GM12873 (cell line): Measurements from ENCODE around the gene SYNDIG1L.

Experiments
- TF ChIP-seq, protein P1 (sequence below): IDR thresholded peaks from 2 replicates; pipeline ENCODE4 v1.5.1; 2012; ENCODE audit warnings: low read depth, mild to moderate bottlenecking, moderate library complexity, low read length, control low read depth; ENCODE audit not compliant: insufficient read depth; ENCODE audit errors: missing control alignments

SYNDIG1L gene

DNA sequence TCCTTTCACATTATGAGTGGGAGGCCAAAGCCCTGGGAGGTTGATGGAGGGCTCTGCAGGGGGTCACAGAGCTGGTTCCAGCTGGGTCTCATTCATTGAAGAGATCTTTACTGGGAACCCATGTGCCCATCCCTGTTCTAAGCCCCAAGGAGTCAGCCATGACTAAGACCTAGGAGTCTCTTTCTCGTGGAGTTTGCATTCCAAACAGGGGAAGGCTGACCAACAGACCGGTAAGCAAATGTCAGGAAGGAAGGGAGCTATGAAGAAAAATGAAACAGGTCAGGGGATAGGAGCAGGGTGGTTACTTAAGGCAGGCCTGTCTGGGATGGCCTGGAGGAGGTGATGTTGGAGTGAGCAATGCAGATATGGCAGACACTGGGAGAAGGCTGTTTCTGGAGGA lies 31.5 kb downstream of the SYNDIG1L start:
- TF ChIP-seq, protein P1, sequence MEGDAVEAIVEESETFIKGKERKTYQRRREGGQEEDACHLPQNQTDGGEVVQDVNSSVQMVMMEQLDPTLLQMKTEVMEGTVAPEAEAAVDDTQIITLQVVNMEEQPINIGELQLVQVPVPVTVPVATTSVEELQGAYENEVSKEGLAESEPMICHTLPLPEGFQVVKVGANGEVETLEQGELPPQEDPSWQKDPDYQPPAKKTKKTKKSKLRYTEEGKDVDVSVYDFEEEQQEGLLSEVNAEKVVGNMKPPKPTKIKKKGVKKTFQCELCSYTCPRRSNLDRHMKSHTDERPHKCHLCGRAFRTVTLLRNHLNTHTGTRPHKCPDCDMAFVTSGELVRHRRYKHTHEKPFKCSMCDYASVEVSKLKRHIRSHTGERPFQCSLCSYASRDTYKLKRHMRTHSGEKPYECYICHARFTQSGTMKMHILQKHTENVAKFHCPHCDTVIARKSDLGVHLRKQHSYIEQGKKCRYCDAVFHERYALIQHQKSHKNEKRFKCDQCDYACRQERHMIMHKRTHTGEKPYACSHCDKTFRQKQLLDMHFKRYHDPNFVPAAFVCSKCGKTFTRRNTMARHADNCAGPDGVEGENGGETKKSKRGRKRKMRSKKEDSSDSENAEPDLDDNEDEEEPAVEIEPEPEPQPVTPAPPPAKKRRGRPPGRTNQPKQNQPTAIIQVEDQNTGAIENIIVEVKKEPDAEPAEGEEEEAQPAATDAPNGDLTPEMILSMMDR, result no peak

DNA sequence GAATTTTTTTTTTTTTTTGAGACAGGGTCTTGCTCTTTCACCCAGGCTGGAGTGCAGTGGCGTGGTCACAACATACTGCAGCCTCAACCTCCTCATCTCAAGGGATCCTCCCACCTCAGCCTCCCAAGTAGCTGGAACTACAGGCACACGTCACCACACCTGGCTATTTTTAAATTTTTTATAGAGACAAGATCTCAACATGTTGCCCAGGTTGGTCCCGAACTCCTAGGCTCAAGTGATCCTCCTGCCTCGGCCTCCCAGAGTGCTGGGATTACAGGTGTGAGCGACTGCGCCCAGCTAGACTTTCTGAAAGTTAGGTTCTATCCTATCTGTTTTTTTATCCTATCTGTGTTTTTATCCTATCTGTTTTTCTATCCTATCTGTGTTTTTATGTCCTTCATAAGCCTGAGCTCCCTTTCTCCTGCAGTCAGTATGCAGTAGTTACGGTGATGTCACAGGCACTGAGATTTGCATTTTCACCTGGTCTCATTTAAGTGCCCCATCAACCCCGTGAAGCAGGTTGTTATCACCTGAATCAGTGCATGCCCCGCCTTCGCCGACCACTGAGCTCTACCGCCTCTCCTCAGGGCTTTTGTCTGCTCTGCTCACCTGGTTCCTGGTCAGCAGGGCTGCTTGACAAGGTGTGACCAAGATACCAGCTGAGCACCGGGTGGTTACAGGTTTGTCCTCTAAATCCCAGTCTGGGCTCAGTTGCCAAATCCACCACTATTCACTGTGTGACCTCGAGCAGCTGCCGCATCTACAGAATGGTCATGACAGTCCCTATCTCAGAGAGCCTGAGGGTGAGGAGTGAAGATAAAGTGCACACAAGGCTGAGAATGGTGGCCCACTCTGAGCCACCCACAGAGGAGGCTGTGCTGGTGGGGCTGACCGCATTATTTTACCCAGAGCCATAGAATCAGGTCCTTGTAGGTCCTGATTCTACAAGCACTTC lies 33.1 kb downstream of the SYNDIG1L start:
- TF ChIP-seq, protein P1, result no peak

DNA sequence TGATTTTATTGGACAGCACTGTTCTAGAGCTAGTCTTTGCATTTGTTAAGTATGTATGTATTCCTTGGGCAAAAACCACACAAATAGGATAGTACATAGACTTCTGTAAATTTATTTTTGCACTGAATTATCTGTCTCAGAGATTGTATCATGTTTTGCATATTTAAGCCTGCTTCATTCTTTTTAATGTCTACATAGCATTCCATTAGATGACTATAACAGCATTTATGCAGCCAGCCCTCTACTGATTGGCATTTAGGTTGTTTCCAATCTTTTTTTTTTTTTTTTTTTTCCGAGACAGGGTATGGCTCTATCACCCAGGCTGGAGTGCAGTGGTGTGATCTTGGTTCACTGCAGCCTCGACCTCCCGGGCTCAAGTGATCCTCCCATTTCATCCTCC lies 34.5 kb downstream of the SYNDIG1L start:
- TF ChIP-seq, protein P1, result no peak

DNA sequence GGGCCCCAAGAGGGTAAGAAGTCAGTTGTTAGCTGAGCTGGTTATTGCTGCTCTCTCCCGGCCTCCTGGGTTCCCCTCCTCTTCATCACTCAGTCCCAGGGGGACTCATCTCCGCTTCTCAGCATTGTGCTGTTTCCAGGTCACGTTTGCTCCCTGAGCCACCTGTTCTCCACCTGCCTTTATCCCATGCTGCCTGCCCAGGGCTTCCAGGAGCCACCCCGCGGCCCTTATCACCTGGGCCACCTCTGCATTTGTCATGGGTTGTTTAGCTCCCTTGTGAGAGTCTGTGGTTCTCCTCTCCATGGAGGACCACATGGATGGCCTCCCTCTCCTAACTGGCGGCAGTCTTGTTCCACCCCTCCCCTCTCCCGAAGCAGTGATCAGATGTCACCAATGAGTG lies 36.0 kb downstream of the SYNDIG1L start:
- TF ChIP-seq, protein P1, result no peak

DNA sequence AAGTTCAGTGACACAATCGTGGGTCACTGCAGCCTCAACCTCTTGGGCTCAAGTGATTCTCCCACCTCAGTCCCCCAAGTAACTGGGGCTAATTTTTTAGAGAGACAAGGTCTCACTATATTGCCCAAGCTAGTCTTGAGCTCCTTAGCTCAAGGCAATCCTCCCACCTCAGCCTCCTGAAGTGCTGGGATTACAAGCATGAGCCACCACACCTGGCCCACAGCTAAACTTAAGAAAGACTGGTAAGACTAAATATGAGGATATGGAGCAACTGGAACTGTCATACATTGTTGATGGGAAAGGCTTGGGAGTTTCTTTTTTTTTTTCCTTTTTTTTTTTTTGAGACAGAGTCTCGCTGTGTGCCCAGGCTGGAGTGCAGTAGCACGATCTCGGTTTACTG lies 43.8 kb downstream of the SYNDIG1L start:
- TF ChIP-seq, protein P1, result no peak

DNA sequence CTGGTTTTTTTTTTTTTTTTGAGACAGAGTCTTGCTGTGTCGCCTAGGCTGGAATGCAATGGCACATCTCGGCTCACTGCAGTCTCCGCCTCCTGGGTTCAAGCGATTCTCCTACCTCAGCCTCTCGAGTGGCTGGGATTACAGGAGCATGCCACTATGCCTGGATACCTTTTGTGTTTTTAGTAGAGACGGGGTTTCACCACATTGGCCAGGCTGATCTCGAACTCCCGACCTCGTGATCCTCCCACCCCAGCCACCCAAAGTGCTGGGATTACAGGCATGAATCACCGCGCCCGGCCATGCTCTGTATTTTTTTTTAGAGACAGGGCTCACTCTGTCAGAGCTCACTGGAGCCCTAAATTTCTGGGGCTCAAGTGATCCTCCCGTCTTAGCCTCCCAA lies 45.2 kb downstream of the SYNDIG1L start:
- TF ChIP-seq, protein P1, result no peak

DNA sequence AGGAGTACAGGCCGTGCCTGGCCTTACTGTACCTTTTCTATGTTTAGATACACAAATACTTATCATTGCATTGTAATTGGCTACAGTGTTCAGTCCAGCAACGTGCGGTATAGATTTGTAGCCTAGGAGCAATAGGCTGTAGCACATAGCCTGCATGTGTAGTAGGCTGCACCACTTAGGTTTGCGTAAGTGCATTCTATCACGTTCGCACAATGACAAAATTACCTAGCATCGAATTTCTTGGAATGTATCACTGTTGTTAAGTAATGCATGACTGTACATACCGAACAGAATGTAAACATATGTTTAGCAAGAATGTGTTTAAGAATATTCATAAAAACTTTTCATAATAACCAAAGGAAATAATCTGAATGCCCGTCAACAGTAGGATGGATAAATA lies 45.8 kb downstream of the SYNDIG1L start:
- TF ChIP-seq, protein P1, result no peak
